ENCODE results near the gene NBPF26. TPM values are rescaled to one million over a fixed set of nuclear protein-coding genes. Genes with fewer than 3 reads are reported as not detected.

Gene NBPF26
- 6.3 and 11.2 TPM in 2 replicates for total RNA-seq

DNA sequence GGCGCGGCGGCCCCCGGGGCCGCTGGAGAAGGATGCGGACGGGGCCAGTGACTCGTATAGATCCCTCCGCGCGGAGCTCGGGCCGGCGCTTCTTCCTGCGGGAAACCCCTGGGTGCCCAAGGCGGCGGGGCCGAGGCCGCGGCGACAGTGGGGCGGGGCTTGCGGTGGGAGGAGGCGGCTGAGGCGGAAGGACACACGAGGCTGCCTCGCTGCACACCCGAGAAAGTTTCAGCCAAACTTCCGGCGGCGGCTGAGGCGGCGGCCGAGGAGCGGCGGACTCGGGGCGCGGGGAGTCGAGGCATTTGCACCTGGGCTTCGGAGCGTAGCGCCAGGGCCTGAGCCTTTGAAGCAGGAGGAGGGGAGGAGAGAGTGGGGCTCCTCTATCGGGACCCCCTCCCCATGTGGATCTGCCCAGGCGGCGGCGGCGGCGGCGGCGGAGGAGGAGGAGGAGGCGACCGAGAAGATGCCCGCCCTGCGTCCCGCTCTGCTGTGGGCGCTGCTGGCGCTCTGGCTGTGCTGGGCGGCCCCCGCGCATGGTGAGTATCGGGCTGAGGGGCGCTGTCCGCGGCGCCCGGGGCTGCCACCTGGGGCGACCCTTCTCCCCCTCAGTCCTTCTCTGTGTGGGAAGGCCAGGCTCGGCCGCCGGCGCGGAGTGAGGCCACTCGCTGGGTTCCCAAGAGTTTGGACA lies at the start of gene NBPF26:
Gene NBPF26, plus strand, starts transcription at position 231 of the 688 bp plus-strand sequence.

Other genes with a start within 250 kb of the NBPF26 start
- not detected in 2 replicates for gene PPIAL4A, start 165.8 kb downstream of the NBPF26 start, total RNA-seq

Measured in mesangial cell (primary cell).